ENCODE measurements around the gene HSP90AB1.

Gene HSP90AB1

GRCh38 chr6:44292661-44293365, 45.9 kb downstream of the HSP90AB1 start:
- DNase-seq = no peak

GRCh38 chr6:44294832-44295791, 48.2 kb downstream of the HSP90AB1 start:
- no peak for DNase-seq

- peak; percentile 54 for DNase-seq
These were observed 50.5 kb downstream of the HSP90AB1 start for GRCh38 chr6:44297063-44298038.

GRCh38 chr6:44298055-44298803, 51.3 kb downstream of the HSP90AB1 start:
- no peak for DNase-seq

GRCh38 chr6:44298864-44299263, 52.0 kb downstream of the HSP90AB1 start:
- no peak for DNase-seq

GRCh38 chr6:44300292-44300823, 53.5 kb downstream of the HSP90AB1 start:
- no peak for DNase-seq

GRCh38 chr6:44301106-44301505, 54.2 kb downstream of the HSP90AB1 start:
- no peak for DNase-seq

- DNase-seq = no peak
These were observed 55.1 kb downstream of the HSP90AB1 start for GRCh38 chr6:44301782-44302564.

GRCh38 chr6:44302856-44303255, 56.0 kb downstream of the HSP90AB1 start:
- DNase-seq = no peak

All from midbrain (tissue), 1 donor.